Measurements from ENCODE around the gene CDX2. TPM values are rescaled to one million over a fixed set of nuclear protein-coding genes. Genes with fewer than 3 reads are reported as not detected.

CDX2 gene
- total RNA-seq, 1 experiment from 2014 or later = 5.1 TPM

- Histone ChIP-seq H3K9me3 (ENCODE audit: control insufficient read depth, insufficient read depth, low read depth, low read length) (no peaks in the 10 kb centered on the region), H3K27me3 (ENCODE audit: control insufficient read depth, insufficient read depth, low read length) (no peaks in the 10 kb centered on the region), H3K27ac (ENCODE audit: low read length) (no peak overlapping the region), H3K4me3 (ENCODE audit: low read depth in 2 of 2, low read length in 2 of 2) (no peak overlapping the region), H3K36me3 (ENCODE audit: control insufficient read depth, insufficient read depth, low read length) (no peaks in the 10 kb centered on the region), H3K4me1 (ENCODE audit: control insufficient read depth, insufficient read depth, low read length) (no peaks in the 10 kb centered on the region)
- ATAC-seq = no peak; the same call in 1 of the 2 replicates
- ChIA-PET CTCF (interaction anchor here (0.6 kb wide), 2 partner anchors 21 to 106 kb away, joined by 3 to 5 read pairs; no protein-coding TSS in a partner anchor), POLR2A (no interaction called here)
- intact Hi-C loops (cut with micrococcal nuclease; ENCODE audit: unreplicated experiment) (no loop called here), in situ Hi-C loops (cut with HindIII; ENCODE audit: low pct_unique_long_range_greater_than_20kb, low sequenced_read_pairs) (no loop called here)
- no peak for DNase-seq (ENCODE audit: low read depth, low spot score)
- TF ChIP-seq CTCF (IDR thresholded peaks at IDR 0.05) (no peak), SIN3A (IDR thresholded peaks at IDR 0.05; ENCODE audit: borderline replicate concordance, insufficient read depth, low read depth, low read length) (no peak), TCF7L2 (IDR thresholded peaks at IDR 0.05; ENCODE audit: low read depth, low read length) (no peak), REST (IDR thresholded peaks at IDR 0.05; ENCODE audit: insufficient read depth in 1 of 2, low read depth in 2 of 2, low read length in 1 of 2) (no peak), POLR2AphosphoS5 (IDR thresholded peaks at IDR 0.05; ENCODE audit: low read depth, low read length) (no peak)
- BruUV-seq (replicated peaks) = no TSS peak
Observed at GRCh38 chr13:27933580-27934328, 35.4 kb downstream of the CDX2 start.

GRCh38 chr13:27933118-27933517 is 36.0 kb downstream of the CDX2 start:
- POLR2A ChIA-PET = no interaction called here
- DNase-seq (ENCODE audit: low read depth, low spot score) (no peak), ATAC-seq (no peak)
- Histone ChIP-seq H3K27ac (ENCODE audit: low read length) (no peak overlapping the region), H3K9me3 (ENCODE audit: control insufficient read depth, insufficient read depth, low read depth, low read length) (no peaks in the 10 kb centered on the region), H3K36me3 (ENCODE audit: control insufficient read depth, insufficient read depth, low read length) (no peaks in the 10 kb centered on the region), H3K27me3 (ENCODE audit: control insufficient read depth, insufficient read depth, low read length) (no peaks in the 10 kb centered on the region), H3K4me3 (ENCODE audit: low read depth in 2 of 2, low read length in 2 of 2) (no peak overlapping the region), H3K4me1 (ENCODE audit: control insufficient read depth, insufficient read depth, low read length) (no peaks in the 10 kb centered on the region)
- TF ChIP-seq SIN3A (IDR thresholded peaks at IDR 0.05; ENCODE audit: borderline replicate concordance, insufficient read depth, low read depth, low read length) (no peak), POLR2AphosphoS5 (IDR thresholded peaks at IDR 0.05; ENCODE audit: low read depth, low read length) (no peak), REST (IDR thresholded peaks at IDR 0.05; ENCODE audit: insufficient read depth in 1 of 2, low read depth in 2 of 2, low read length in 1 of 2) (no peak), TCF7L2 (IDR thresholded peaks at IDR 0.05; ENCODE audit: low read depth, low read length) (no peak), CTCF (IDR thresholded peaks at IDR 0.05) (no peak)
- CTCF ChIA-PET = interaction anchor here (0.6 kb wide), 1 partner anchor 21 kb away, joined by 5 read pairs; no protein-coding TSS in a partner anchor
- BruUV-seq (replicated peaks) = no TSS peak
- intact Hi-C loops (cut with micrococcal nuclease; ENCODE audit: unreplicated experiment) = no loop called here
- in situ Hi-C loops (cut with HindIII; ENCODE audit: low pct_unique_long_range_greater_than_20kb, low sequenced_read_pairs) = no loop called here
